Measurements from ENCODE around the gene C1orf105. TPM values are rescaled to one million over a fixed set of nuclear protein-coding genes. Genes with fewer than 3 reads are reported as not detected.

The C1orf105 gene
- total and polyA plus RNA-seq, 2 of the 8 experiments (the other 6 are each of a cell fraction or from before 2014, with no cell fraction given) = not detected

DNA sequence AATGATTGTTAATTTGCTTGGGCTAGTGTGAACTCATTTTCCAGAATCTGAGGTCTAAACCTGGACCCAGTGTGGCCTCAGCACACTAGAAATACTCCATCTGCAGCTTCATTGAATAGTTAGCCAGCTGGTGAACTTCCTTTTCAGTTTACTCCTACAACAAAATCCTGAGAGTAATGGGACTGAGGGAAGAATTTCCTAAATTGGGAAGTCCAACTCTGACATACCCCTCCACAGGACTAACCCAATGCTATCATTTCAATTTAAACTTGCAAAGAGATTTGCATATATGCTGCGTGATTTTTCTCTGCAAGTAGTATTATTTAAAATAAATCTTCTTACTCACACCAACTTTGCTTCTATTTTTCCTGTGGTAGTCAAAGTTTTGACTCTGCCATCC is 51.2 kb downstream of the C1orf105 start (continued):
- TF ChIP-seq, protein P1, sequence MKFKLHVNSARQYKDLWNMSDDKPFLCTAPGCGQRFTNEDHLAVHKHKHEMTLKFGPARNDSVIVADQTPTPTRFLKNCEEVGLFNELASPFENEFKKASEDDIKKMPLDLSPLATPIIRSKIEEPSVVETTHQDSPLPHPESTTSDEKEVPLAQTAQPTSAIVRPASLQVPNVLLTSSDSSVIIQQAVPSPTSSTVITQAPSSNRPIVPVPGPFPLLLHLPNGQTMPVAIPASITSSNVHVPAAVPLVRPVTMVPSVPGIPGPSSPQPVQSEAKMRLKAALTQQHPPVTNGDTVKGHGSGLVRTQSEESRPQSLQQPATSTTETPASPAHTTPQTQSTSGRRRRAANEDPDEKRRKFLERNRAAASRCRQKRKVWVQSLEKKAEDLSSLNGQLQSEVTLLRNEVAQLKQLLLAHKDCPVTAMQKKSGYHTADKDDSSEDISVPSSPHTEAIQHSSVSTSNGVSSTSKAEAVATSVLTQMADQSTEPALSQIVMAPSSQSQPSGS (IDR thresholded peaks at IDR 0.05; ENCODE audit: low read length) = no peak
- TF ChIP-seq NRF1 (IDR thresholded peaks at IDR 0.05; ENCODE audit: low read depth, low read length) = no peak
- TF ChIP-seq POU5F1 (IDR thresholded peaks at IDR 0.05; ENCODE audit: low read depth, low read length) = no peak
- no peak for TF ChIP-seq HDAC6 (IDR thresholded peaks at IDR 0.05; ENCODE audit: low read depth, low read length)
